Measurements from ENCODE around the gene TSR1.
"Not testable (repeated sequence)": the region's sequence is repeated elsewhere in the genome, so short reads cannot be mapped to it uniquely, and the experiment has no call there.

Gene TSR1

DNA sequence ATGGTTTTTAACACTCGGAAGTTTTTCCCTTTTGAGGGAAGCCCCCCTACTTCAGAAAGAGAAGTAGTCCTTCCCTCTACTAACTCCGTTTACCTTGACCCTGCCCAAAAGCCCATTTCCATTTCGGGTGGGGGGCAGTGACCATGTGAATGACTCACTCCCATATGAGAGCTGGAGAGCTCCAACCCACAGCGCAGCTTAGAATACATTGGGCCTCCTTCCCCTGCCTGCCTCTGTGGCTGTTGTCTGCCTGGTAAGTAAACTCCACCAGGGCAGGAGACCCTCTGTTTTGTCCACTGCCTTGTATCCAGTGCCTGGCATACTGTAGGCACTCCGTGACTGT lies 2.0 kb upstream of the TSR1 start:
- no peak for DNase-seq (ENCODE audit: low read depth in 3 of 3, low spot score in 1 of 3)

DNA sequence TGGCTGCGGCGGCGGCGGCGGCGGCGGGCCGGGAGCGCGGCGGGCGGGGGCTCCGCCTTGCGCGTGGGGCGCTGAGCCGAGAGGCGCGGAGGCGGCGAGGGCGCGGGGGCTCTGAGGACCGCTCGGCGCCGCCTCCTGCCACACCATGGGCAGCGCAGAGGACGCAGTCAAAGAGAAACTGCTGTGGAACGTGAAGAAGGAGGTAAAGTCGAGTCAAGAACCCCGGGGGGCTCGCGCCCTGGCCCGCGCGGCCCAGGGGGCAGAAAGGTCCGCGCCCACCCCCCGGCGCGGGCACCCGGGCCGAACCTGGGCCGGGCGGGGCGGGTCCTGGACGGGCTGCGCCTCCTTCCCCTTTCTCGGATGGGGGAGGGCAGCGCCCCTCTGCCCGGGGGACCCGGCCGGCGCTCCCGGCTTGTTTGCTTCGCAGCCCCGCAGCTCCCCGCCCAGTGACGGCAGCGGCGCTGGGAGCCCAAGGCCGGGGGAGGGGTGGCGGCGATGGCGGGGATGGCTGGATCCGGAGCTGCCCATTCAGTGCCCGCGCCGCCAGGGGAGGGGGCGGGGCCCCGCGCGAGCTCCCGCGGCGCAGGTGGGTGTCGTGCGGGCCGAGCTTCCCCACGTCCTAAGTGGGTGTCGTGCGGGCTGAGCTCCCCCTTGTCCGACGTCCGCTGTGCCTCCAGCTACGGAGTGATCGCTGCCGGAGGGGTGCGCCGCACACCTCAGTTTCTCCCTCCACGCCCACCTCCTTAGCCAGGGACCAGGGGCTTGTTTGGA lies 1.5 kb upstream of the TSR1 start:
- DNase-seq (ENCODE audit: low read depth in 3 of 3, low spot score in 1 of 3): peak in 1 of 3 donors; percentile 27

DNA sequence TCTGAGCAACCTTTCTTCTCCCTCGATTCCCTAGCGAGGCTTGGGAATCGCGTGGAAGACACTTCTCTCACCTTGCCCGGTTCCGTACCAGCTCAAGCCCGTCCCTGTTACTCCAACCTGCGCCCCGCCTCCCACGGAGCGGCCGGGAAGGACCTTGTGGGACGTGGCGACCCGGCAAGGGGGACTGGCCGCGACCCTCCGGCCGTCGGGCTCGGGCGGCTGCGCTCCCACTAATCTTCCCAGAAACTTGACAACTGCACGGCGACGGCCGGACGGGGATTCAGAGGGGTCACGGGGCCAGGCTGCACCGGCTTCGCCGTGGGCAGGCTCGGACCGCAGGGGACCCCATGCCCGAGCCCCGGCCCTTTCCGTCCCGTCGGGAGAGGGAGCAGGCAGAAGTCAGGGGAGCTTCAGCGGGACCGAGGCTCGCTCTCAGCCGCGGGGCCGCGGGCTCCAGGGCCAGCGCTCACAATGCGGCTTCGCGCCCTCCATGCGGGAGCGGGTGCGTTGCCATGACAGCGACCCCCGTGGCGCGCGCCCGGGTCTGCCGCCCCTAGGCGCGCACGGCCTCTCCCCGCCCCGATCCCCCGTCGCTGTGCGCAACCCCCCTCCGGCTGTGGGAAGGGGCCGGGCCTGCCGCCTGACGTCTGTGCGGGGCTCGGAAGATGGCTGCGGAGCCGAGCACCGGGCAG lies 741 bp upstream of the TSR1 start, which contains the start of gene SGSM2:
Gene SGSM2, plus strand, starts transcription at position 650 of the 692 bp plus-strand sequence. CDS start 188 bp downstream, outside the sequence.
- DNase-seq (ENCODE audit: low read depth in 3 of 3, low spot score in 1 of 3): peak; percentile 30 to 60 (median 31)

DNA sequence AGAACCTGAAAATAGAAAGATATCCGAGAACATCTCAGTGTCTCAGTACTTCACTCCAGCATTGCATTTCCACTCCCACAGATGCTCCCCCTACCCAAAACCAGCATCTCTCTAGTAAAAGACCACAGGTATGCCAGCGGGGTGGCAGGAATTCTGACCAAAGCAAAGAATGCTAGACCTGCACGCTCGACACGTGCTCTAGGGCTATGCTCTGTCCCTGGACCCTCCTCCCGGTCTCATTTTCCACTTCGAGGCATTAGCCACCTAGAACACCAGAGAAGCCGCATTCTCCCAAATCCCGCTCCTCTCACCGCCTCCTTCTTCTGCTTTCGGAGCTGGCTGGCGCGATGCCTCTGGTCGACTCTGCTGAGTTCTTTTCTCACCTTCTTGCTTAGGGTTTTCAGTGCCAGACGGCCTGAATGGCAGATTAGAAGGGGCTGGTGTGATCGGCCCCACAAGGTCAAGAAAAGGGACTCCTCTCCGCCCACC lies 487 bp downstream of the TSR1 start:
- DNase-seq (ENCODE audit: low read depth in 3 of 3, low spot score in 1 of 3): no peak

DNA sequence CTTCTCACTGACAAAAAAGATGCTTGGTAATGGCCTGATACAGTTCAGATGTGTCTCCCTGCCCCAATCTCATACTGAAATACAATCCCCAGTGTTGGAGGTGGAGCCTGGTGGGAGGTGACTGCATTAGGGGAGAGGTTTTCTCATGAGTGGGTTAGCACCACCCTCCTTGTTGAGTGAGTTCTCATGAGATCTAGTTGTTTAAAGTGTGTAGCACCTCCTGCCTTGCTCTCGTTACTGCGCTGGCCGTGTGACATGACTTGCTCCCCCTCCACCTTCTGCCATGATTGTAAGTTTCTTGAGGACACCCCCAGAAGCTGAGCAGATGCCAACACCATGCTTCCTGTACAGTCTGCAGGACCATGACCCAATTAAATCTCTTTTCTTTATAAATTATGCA lies 5.0 kb downstream of the TSR1 start:
- no peak for DNase-seq (ENCODE audit: low read depth in 3 of 3, low spot score in 1 of 3)

DNA sequence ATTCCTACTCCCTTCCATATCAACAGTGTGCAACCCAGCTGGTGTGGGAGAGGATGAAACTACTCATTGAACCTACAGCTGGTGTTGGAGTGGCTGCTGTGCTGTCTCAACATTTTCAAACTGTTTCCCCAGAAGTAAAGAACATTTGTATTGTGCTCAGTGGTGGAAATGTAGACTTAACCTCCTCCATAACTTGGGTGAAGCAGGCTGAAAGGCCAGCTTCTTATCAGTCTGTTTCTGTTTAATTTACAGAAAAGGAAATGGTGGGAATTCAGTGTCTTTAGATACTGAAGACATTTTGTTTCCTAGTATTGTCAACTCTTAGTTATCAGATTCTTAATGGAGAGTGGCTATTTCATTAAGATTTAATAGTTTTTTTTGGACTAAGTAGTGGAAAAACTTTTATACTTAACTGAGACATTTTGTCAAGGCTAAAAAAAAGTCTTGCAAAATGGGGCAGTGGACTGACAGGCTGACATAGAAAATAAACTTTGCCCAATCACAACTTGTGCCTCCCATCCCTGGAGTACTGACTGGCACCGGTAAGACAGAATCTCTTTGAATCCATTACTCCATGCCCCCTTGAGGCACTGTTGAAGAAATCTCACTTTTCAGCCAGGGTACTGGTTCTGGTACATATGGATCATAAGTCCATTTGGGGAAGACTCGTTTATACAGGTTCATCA lies 12.5 kb downstream of the TSR1 start:
- DNase-seq (ENCODE audit: low read depth in 3 of 3, low spot score in 1 of 3): no peak

DNA sequence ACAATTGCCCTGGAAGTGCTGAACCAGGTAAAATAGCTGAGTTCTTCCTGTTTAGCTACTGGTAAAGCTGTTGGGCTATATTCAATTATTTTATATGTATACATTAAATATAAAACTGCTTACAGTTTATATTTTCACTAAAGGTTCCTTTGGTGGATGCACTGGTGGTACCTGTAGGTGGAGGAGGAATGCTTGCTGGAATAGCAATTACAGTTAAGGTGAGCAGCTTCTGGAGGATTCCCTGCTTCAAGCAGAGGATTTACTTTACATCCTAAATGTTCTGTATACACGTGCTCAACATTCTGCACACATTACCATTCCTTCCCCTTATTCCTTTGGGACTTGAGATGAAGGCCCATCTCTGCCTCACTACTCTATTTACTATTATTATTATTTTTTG lies 14.9 kb downstream of the TSR1 start:
- DNase-seq (ENCODE audit: low read depth in 3 of 3, low spot score in 1 of 3): no peak

DNA sequence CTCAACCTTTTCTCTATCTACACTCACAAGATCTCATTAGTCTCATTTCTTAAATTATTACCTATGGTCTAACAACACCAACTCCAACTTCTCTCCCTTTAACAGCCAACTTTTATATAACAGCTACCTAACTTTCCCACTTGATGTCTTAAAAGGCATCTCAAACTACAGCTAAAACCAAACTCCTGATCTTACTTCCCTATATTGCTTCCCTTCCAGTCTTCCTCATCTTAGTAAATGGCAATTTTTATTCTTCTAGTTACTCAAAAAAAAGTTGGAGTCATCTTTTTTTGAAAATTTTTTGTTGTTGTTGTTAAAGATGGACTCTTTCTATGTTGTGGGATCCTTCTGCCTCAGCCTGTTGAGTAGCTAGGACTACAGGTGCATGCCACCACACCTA lies 17.2 kb downstream of the TSR1 start:
- no peak for DNase-seq (ENCODE audit: low read depth in 3 of 3, low spot score in 1 of 3)

DNA sequence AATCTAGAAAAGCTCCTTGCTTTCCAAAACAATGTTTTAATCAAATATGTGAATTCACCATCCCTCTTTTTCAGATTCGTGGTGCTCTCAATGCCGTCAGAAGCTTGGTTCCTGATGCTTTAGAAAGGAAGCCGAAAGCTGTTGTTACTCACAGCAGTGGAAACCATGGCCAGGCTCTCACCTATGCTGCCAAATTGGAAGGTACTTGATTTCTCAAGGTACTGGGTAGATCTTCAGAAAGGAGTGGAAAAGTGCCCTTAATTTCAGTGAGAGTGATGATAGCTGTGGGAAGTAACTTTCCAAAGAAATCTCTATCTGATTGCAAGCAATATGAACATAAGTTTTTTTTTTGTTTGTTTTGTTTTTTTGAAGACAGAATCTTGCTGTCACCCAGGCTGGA lies 18.5 kb downstream of the TSR1 start:
- DNase-seq (ENCODE audit: low read depth in 3 of 3, low spot score in 1 of 3): no peak

DNA sequence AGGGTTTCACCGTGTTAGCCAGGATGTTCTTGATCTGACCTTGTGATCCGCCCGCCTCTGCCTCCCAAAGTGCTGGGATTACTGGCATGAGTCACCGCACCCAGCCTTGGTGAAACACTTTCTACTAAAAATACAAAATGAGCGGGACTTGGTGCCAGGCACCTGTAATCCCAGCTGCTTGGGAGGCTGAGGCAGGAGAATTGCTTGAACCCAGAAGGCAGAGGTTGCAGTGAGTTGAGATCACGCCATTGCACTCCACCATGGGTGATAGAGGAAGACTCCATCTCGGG lies 19.4 kb downstream of the TSR1 start:
- DNase-seq (ENCODE audit: low read depth in 3 of 3, low spot score in 1 of 3): not testable (repeated sequence)

DNA sequence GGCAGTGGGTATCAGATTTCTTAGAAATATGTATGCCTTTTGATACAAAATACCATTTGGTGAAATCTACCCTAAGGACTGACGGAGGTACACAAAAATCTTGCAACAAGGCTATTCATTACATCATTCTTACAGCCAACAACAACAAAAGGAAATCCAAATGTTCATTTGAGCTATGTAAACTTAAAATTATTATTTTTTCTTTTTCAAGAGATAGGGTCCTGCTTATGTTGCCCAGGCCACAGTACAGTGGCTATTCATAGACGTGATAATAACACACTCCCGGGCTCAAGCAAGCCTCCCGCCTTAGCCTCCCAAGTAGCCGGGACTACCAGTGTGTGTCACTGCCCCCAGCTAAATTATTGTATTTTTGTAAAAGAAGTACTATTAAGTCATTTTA lies 23.5 kb downstream of the TSR1 start:
- DNase-seq (ENCODE audit: low read depth in 3 of 3, low spot score in 1 of 3): no peak

DNA sequence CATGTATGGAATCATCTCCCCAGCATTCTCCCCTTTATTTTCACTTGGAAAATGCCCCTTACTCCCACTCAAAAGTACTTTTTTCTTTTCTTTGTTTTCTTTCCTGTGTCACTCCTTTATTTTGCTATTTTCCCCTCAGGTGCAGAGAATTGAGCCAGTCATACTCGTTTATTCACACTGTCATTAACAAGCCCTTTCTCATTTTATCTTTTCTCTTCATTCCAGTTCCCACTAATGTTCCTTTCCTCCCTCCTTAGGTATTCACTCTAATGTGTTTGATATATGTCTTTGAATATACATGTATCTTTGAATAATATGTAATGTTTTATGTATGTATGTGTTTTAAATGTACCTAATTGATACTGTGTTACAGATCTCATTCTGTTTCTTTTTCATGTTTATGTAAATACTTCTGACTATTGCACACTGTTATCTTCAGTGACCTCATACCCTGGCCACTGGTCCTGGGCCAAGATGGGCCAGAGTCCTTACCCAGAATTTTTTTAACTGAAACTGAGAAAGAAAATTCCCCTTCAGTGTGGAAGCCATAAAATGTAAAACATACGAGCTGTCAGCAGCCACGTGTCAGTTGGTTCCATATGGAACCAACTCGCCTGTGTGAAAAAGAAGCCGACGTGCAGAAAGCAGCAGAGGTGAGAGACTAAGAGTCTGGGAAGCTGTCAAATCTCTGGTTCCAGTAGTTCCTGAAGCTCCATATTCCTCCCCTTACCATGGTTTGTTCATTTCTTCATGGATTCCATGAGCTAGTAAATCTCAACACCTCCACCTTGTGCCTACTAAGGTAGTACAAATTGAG lies 26.7 kb downstream of the TSR1 start:
- DNase-seq (ENCODE audit: low read depth in 3 of 3, low spot score in 1 of 3): no peak

DNA sequence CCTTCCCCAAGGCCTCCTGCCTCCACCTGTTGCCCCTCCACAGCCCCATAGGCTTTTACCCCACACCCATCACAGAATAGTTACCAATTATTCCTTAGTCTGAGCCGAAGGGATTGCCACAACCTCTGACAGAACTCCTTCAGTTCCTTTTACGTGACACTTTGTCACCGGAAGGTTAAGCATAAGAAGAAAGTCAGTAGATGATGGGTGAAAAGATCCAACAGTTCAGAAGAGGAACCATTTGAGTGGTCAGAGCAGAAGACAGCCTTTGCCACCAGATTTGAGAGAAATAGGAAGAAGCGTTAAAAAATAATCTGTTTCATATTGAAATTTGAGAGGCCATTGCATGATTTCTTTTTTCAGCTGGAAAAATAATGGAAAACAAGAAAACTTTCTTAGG lies 31.3 kb downstream of the TSR1 start:
- DNase-seq (ENCODE audit: low read depth in 3 of 3, low spot score in 1 of 3): no peak

DNA sequence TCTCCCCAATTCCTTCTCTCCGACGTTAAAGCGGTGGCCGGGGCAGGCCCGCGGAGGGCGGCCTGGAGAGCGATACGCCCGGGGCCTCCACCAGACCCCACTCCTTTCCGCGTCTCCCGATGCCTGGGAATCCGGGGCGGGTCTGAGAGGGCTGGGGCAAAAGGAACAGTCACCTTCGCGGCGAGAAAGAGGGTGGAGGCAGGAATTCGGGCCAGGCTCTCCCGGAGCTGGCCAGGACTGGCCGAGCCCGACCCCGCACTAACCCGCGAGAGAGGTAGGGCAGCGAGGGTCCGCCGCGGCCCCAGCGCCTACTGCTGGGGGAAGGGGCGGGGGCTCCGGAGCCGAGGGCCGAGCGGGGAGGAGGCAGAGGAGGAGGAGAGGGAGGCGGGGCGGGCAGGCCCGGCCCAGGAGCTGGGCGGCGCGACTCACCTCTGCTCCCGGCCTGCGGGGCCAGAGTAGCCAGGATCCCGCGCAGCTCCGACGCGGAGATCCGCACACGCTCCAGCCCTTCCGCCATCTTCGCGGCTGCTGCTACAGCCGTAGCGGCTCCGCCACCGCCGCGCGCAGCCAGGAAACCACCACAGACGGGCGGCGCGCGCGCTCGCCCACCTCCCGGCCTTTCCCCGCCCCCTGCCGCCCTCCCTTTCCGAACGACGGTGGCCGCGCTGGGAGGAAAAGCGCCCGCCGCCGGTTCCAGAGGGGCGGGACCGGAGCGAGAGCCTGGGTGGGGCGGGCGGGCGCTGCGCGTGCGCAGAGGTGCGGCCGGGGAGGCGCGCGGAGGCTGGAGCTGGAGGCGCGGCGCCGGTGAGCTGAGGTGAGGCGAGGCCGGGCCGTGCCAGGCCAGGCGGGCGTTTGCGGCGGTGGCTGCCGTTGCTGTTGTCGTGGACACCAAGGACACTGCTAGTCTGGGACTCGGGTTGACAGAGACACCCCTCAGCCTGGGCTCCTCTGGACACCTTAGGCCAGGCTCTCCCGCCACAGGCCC lies 32.8 kb downstream of the TSR1 start, which contains the start of the genes SMG6 and SRR:
Gene SMG6, minus strand, starts transcription at position 582 of the 985 bp plus-strand sequence. Its CDS starts 65 bp downstream, at position 517.
Gene SRR, plus strand, starts transcription at position 747 of the 985 bp plus-strand sequence. CDS start 11,611 bp downstream, outside the sequence.
- DNase-seq (ENCODE audit: low read depth in 3 of 3, low spot score in 1 of 3): peak; percentile 90 to 94 (median 93)

DNA sequence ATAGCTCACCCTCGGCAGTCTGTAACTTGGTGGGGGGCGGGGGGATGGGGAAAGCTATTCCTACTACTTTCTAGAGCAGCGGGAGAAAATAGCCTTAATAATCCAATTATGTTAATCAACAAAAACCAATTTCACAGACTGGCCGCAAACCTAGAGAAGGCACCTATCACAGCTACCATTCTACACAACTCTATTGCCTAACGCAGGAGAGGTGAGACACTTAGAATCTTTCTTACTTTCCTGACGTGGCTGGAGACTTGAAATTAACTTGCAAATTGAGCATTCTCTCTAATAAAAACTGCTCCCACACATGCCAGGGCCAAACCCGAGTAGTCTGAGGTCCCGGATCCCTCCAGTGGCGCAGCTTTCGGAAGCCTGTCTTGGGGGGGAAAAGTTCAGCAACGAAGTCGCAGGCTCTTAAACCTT lies 33.5 kb downstream of the TSR1 start:
- DNase-seq (ENCODE audit: low read depth in 3 of 3, low spot score in 1 of 3): no peak

DNA sequence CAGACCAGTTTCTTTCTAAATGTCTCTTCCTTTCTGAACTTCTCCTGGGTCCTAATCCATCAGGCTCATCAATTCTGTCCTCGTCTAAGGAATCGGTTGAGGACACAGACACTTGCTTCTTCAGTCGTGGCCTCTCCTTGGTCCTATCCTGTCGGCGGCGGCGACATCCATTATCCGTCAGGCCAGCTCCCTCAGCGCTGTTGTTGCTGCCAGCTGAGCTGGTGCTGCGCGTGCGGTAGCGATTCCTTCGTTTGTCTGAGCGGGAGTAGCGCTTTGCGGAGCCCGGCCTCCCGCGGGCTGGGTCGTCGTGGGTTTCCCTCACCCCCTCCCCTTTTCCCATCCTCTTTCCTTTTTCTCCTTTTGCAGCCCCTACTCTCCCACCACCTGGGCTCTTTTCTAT lies 36.5 kb downstream of the TSR1 start:
- DNase-seq (ENCODE audit: low read depth in 3 of 3, low spot score in 1 of 3): no peak

DNA sequence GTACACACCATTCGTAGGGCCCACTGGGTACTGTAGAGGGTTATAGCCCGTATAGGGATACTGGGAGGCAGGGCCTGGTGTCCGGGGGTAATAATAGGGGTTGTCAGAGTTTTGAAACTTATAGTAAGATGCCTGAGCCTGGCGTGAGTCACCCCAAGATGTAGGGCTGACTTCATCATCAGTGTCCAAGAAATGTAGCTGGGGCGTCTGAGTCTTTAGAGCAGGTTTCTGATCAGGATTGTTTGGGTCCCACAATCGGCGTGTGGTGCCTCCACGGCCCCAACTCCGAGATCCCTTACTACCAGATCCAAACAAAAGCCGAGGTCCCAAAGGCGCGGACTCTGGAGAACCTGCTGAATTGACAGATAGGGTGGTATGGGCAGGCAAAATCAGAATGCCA lies 37.1 kb downstream of the TSR1 start:
- no peak for DNase-seq (ENCODE audit: low read depth in 3 of 3, low spot score in 1 of 3)

DNA sequence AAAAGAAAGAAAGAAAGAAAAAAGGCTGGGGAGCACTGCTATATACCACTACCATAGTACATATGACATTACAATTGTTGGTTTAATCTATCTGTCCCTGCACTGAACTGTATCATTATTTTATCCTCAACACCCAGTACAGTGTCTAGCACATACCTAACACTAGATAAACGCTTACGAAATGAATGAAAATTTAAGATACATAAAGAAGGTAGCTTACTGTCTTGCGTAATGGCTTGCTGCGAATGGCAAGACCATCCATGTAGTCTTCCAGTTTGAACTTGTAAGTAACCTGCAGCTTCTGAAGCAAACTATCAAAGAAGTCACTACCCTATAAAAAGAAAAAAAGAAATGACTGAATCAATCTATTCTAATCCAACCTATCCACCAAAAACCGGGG lies 39.2 kb downstream of the TSR1 start:
- DNase-seq (ENCODE audit: low read depth in 3 of 3, low spot score in 1 of 3): no peak

DNA sequence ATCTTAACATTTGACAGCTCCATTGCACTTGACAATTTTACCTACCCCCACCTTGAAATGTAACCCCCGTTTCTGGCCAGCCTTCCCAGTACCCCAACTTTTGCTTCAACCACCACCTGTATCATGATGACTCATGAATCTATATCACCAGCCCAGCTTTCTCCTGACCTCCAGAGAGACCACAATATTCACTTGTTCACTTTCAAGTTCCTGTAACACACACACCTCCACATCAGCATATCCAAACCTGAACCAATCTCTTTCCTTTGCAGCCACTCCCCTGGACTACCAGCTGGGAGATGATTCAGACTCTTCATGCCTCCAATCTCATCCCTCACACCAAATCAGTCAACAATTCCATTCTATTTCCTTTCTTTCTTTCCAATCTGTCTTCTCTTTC lies 40.7 kb downstream of the TSR1 start:
- DNase-seq (ENCODE audit: low read depth in 3 of 3, low spot score in 1 of 3): no peak

DNA sequence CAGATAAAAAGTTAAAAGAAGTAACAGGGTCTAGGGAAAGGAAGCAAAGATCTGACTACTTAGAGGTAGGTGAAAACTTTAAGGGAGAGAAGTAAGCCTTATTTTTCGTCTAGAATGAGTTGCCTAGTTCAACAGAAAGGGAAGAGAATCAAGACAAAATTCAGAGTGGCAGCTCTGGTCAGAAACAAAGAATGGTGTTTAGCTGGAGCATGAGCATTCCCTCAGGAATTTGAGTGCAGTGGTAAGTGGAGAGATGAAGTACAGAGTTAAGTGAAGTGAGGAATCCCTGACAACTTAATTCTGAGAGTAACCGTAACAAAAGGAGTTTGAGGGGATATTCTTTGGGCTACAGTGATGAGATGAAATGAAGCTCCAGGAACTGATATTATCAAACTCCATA lies 44.2 kb downstream of the TSR1 start:
- no peak for DNase-seq (ENCODE audit: low read depth in 3 of 3, low spot score in 1 of 3)
